Activated T-cell treated with anti-CD3 and anti-CD28 coated beads, Interleukin-2, amount 50 U/mL, for 4 hours (primary cell): ENCODE measurements around the gene ATP7B. TPM values are rescaled to one million over a fixed set of nuclear protein-coding genes. Genes with fewer than 3 reads are reported as not detected.
"Not testable (repeated sequence)": the region's sequence is repeated elsewhere in the genome, so short reads cannot be mapped to it uniquely, and the experiment has no call there.

ENCODE experiments used
- ATAC-seq, 2 donors: fragments of 200-7000 bp; cut with Tn5 transposase; one replicate each; pipeline ENCODE4 v1.10.0; 2021
- DNase-seq: peaks from one replicate; pipeline ENCODE4 v3.0.0-alpha.2; 2020
- H3K27me3 Mint-ChIP-seq: one replicate; pipeline ENCODE4 v1.8.0; 2021; ENCODE audit warnings: low read depth, mixed read lengths
- H3K36me3 Mint-ChIP-seq: one replicate; pipeline ENCODE4 v1.8.0; 2022; ENCODE audit warnings: mixed read lengths; ENCODE audit not compliant: insufficient read depth
- H3K4me1 Mint-ChIP-seq: one replicate; pipeline ENCODE4 v1.8.0; 2021; ENCODE audit warnings: low read depth, mixed read lengths
- H3K4me3 Mint-ChIP-seq: one replicate; pipeline ENCODE4 v1.8.0; 2021; ENCODE audit warnings: mild to moderate bottlenecking, moderate library complexity, mixed read lengths
- H3K9me3 Mint-ChIP-seq: one replicate; pipeline ENCODE4 v1.8.0; 2021; ENCODE audit warnings: mixed read lengths
- total RNA-seq, 3 donors: library from RNA; stranded (reverse); gene quantifications; one replicate each; pipeline ENCODE4 v1.2.1, GENCODE V29; 2021

Gene ATP7B
- total RNA-seq, 3 donors from 2014 or later = 0.54 to 0.83 (median 0.61) TPM

DNA sequence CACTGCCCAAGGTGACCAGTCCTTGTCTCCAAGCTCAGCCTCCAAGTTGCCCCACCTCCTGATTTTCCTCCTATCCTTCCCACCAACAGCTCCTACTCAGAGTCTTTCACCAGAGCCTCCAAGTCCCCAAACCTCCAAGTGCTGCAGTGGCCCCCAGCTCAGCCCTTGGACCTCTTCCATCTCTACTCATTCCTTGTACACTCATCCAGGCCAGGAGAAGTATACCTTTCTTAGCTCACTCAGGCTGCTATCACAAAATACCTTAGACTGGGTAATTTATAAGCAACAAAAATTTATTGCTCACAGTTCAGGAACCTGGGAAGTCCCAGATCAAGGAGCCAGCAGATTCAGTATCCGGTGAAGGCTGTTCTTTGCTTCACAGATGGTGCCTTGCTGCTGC lies 11.3 kb downstream of the ATP7B start:
- no peaks in the 10 kb centered on the region for H3K36me3 Mint-ChIP-seq
- H3K27me3 Mint-ChIP-seq = peaks cover 11% of the 10 kb centered on the region
- no peaks in the 10 kb centered on the region for H3K9me3 Mint-ChIP-seq
- H3K4me3 Mint-ChIP-seq = no peak overlapping the region
- DNase-seq (no peak), ATAC-seq (no peak)
- H3K4me1 Mint-ChIP-seq = no peaks in the 10 kb centered on the region

- H3K9me3 Mint-ChIP-seq = no peaks in the 10 kb centered on the region
- no peaks in the 10 kb centered on the region for H3K4me1 Mint-ChIP-seq
These were observed 11.7 kb downstream of the ATP7B start for GRCh38 chr13:51999510-51999911.

GRCh38 chr13:51998723-51999509 lies 12.3 kb downstream of the ATP7B start:
- ATAC-seq = no peak
- no peaks in the 10 kb centered on the region for H3K36me3 Mint-ChIP-seq
- H3K4me1 Mint-ChIP-seq = no peaks in the 10 kb centered on the region
- H3K9me3 Mint-ChIP-seq = no peaks in the 10 kb centered on the region
- H3K27me3 Mint-ChIP-seq = peaks cover 11% of the 10 kb centered on the region
- H3K4me3 Mint-ChIP-seq = no peak overlapping the region
- no peak for DNase-seq

More at GRCh38 chr13:51999510-51999911, 11.7 kb downstream of the ATP7B start:
- Mint-ChIP-seq H3K36me3 (no peaks in the 10 kb centered on the region), H3K4me3 (no peak overlapping the region), H3K27me3 (peaks cover 11% of the 10 kb centered on the region)
- DNase-seq (no peak), ATAC-seq (no peak)

DNA sequence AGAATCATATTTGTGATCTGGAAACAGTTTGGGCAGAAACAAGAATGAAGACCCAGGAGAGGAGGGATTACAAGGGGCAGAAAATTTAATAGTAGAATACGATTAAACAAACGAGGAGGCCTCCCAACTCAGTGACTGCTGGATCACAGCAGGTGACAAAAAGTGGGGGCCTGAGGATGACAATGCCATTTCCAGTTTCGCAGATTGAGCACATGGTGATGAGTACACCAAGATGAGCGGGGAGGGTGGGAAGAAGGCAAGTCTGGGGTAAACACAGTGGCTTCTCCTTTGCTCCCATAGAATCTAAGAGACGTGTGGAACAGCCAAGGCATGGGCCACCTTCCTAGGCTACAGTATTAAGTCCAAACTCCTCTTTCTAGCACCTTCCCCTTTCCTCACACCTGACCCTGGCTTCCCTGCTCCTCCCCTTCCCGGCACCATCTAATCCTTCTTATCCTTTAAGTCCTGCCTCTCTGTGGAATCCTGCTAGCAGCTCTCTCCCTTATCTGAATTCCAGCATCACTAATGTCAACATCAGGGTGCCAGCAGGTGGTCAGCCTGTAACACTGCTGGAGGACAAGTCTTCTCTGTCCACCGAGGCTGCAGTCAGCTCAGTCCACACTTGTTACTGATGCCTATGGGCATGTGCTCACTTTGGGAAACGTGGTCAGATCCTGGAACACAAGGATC lies 13.5 kb downstream of the ATP7B start:
- Mint-ChIP-seq H3K4me3 (no peak overlapping the region), H3K27me3 (peaks cover 14% of the 10 kb centered on the region), H3K9me3 (no peaks in the 10 kb centered on the region), H3K4me1 (no peaks in the 10 kb centered on the region), H3K36me3 (no peaks in the 10 kb centered on the region)
- ATAC-seq (no peak), DNase-seq (no peak)

GRCh38 chr13:51997186-51997585 lies 14.1 kb downstream of the ATP7B start:
- Mint-ChIP-seq H3K4me3 (no peak overlapping the region), H3K9me3 (no peaks in the 10 kb centered on the region), H3K4me1 (no peaks in the 10 kb centered on the region), H3K36me3 (no peaks in the 10 kb centered on the region), H3K27me3 (peaks cover 14% of the 10 kb centered on the region)
- no peak for ATAC-seq
- no peak for DNase-seq

- peaks cover 14% of the 10 kb centered on the region for H3K27me3 Mint-ChIP-seq
- no peaks in the 10 kb centered on the region for H3K4me1 Mint-ChIP-seq
- no peaks in the 10 kb centered on the region for H3K36me3 Mint-ChIP-seq
- ATAC-seq (no peak), DNase-seq (no peak)
- H3K9me3 Mint-ChIP-seq = no peaks in the 10 kb centered on the region
- no peak overlapping the region for H3K4me3 Mint-ChIP-seq
These were observed 14.6 kb downstream of the ATP7B start for GRCh38 chr13:51996641-51997040.

GRCh38 chr13:51995677-51996551 lies 15.3 kb downstream of the ATP7B start:
- H3K4me3 Mint-ChIP-seq = no peak overlapping the region

DNA sequence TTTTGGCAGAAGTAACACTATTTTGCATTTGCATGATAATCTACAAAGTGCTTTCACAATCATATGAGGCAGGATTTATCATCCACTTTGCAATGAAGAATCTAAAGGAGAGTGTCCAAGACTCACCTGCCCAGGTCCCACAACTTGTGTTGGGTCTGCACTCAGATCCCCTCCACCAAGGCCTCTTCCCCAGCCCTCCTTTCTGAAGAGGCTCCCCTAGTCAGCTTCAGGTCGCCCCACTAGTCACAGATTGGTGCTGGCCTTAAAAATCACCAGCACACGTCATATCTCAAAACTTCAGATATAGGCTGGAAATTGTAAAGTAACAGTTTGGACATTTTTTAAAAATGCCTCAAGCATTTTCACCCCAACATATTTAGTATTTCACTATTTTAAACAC lies 17.5 kb downstream of the ATP7B start:
- Mint-ChIP-seq H3K9me3 (no peaks in the 10 kb centered on the region), H3K36me3 (no peaks in the 10 kb centered on the region)
- no peak for ATAC-seq

More at GRCh38 chr13:51995677-51996551, 15.3 kb downstream of the ATP7B start:
- Mint-ChIP-seq H3K9me3 (no peaks in the 10 kb centered on the region), H3K36me3 (no peaks in the 10 kb centered on the region), H3K4me1 (no peaks in the 10 kb centered on the region), H3K27me3 (peaks cover 18% of the 10 kb centered on the region)
- DNase-seq (no peak), ATAC-seq (no peak)

GRCh38 chr13:51988988-51989618 lies 22.1 kb downstream of the ATP7B start:
- Mint-ChIP-seq H3K27me3 (peaks cover 10% of the 10 kb centered on the region), H3K4me1 (no peaks in the 10 kb centered on the region), H3K9me3 (peaks cover 6% of the 10 kb centered on the region), H3K4me3 (no peak overlapping the region), H3K36me3 (peaks cover 2% of the 10 kb centered on the region)
- DNase-seq = no peak
- ATAC-seq = no peak

More for the DNA sequence above, 17.5 kb downstream of the ATP7B start:
- peaks cover 11% of the 10 kb centered on the region for H3K27me3 Mint-ChIP-seq
- no peaks in the 10 kb centered on the region for H3K4me1 Mint-ChIP-seq
- no peak for DNase-seq
- H3K4me3 Mint-ChIP-seq = no peak overlapping the region

- H3K4me1 Mint-ChIP-seq, H3K4me3 Mint-ChIP-seq, H3K36me3 Mint-ChIP-seq, ATAC-seq, DNase-seq, H3K9me3 Mint-ChIP-seq, H3K27me3 Mint-ChIP-seq: not testable (repeated sequence)
These were observed 26.3 kb downstream of the ATP7B start for GRCh38 chr13:51984904-51985303.

DNA sequence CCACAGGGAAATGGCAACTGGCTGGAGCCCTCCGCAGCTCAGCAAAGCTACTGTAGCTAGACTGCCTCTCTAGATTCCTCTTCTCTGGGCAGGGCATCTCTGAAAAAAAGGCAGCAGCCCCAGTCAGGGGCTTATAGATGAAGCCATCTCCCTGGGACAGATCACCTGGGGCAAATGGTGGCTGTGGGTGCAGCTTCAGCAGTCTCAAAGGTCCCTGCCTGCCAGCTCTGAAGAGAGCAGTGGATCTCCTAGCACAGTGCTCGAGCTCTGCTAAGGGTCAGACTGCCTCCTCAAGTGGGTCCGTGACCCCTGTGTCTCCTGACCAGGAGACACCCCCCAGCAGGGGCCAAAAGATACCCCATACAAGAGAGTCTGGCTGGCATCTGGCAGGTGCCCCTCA lies 28.0 kb downstream of the ATP7B start:
- DNase-seq, H3K36me3 Mint-ChIP-seq, H3K4me1 Mint-ChIP-seq, H3K9me3 Mint-ChIP-seq, ATAC-seq, H3K4me3 Mint-ChIP-seq, H3K27me3 Mint-ChIP-seq: not testable (repeated sequence)

DNA sequence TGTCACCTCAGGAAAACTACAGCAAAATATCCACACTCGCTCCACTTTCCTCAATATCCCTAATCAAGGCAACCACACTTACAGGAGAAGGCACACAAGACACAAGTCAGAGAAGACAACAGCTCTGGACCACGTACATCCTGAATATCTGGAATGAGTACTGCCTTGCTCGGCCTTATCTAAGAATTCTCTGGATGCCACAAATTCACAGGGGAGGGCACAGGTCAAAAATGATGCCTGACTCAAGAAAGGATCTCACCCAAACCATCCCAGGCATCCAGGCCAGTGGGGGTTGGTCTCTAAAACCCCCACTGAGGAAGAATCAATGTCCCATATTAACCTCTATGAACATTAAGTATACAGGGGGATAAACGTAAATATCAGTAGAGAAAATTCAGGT lies 29.9 kb downstream of the ATP7B start:
- no peak for DNase-seq
- H3K27me3 Mint-ChIP-seq = no peaks in the 10 kb centered on the region
- peaks cover 3% of the 10 kb centered on the region for H3K36me3 Mint-ChIP-seq
- H3K4me3 Mint-ChIP-seq = no peak overlapping the region
- ATAC-seq = no peak
- peaks cover 8% of the 10 kb centered on the region for H3K9me3 Mint-ChIP-seq
- H3K4me1 Mint-ChIP-seq = no peaks in the 10 kb centered on the region

- Mint-ChIP-seq H3K4me3 (no peak overlapping the region), H3K27me3 (no peaks in the 10 kb centered on the region), H3K36me3 (peaks cover 3% of the 10 kb centered on the region), H3K9me3 (peaks cover 8% of the 10 kb centered on the region), H3K4me1 (no peaks in the 10 kb centered on the region)
- ATAC-seq (no peak), DNase-seq (no peak)
These were observed 30.3 kb downstream of the ATP7B start for GRCh38 chr13:51980908-51981307.
